ENCODE measurements around the gene MICAL2.

DNA sequence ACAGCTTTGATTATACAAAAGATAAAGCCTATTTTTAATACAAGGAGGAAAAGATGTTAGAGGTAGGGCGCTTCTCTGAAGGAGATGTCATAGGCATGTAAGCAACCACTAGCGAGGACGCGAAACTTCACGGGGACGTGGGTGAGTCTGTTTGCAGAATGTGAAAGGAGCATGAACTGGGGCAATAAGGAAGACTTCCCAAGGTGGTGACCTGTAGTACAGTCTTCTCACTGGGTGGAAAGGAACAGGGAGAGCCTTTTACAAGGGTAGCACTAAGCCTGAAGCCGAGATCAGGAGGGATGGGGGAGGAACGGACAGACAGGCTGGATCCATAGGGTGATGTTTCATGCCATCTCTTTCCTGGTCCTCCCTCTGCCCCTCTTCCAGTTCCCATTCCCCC lies 10.0 kb upstream of the MICAL2 start:
- TF ChIP-seq, protein P1, sequence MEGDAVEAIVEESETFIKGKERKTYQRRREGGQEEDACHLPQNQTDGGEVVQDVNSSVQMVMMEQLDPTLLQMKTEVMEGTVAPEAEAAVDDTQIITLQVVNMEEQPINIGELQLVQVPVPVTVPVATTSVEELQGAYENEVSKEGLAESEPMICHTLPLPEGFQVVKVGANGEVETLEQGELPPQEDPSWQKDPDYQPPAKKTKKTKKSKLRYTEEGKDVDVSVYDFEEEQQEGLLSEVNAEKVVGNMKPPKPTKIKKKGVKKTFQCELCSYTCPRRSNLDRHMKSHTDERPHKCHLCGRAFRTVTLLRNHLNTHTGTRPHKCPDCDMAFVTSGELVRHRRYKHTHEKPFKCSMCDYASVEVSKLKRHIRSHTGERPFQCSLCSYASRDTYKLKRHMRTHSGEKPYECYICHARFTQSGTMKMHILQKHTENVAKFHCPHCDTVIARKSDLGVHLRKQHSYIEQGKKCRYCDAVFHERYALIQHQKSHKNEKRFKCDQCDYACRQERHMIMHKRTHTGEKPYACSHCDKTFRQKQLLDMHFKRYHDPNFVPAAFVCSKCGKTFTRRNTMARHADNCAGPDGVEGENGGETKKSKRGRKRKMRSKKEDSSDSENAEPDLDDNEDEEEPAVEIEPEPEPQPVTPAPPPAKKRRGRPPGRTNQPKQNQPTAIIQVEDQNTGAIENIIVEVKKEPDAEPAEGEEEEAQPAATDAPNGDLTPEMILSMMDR (IDR thresholded peaks at IDR 0.05) = no peak
- no peak for TF ChIP-seq POLR2AphosphoS5 (IDR thresholded peaks at IDR 0.05)
- no peak for TF ChIP-seq EP300 (IDR thresholded peaks at IDR 0.05)

Data from esophagus muscularis mucosa (tissue), 4 donors.